GM21576 (cell line): ENCODE results near the gene NEXMIF.
"Not testable (repeated sequence)": the region's sequence is repeated elsewhere in the genome, so short reads cannot be mapped to it uniquely, and the experiment has no call there.

ENCODE experiments used
- ATAC-seq: cut with Tn5 transposase; IDR thresholded peaks from one replicate; pipeline ENCODE4 v1.9.1; 2021; ENCODE audit warnings: mild to moderate bottlenecking, moderate library complexity; ENCODE audit not compliant: unreplicated experiment

NEXMIF gene

DNA sequence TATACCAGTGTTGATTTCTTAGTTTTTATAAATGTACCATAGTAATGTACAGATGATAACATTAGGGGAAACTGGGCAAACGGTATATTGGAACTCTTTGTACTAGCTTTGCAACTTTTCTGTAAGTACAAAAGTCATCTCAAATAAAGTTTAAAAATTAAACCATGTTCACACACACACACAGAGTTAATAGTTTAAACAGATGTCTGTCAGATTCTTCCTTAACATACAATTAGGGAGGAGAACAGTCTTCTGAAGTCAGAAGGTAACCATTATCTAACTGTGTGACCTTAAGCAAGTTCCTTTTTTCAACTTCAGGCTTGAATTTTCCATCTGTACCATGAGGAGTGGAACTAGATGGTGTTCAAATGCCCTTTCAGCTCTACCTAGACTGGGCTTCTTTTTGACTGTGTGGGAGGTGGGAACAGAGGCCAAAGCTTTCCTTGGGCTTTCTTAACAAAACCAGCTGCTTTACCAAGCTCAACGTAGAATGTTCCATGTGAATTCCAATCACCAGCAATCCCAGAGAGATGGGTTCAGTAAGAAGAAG is 127.8 kb downstream of the NEXMIF start:
- ATAC-seq: no peak

DNA sequence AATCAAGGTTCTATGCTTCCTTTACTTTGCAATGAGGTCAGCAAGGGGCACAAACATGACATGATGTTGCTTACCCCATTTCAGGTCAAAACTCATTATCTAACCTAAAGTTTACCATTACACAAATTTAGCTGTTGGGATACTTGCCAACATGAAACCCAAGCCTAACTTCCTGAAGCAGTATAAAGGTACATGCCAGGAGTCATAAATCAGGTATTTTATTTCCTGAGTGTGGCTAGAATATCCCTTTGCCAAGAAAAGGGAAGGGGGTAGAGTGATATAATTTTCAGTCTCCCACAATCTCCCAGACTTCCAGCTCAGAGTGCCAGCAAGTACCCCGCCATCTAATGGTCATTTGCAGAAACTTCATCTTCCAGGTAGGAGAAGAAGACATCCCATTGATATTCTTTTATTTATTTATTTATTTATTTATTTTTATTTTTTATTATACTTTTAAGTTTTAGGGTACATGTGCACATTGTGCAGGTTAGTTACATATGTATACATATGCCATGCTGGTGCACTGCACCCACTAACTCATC is 136.6 kb downstream of the NEXMIF start:
- ATAC-seq: no peak

DNA sequence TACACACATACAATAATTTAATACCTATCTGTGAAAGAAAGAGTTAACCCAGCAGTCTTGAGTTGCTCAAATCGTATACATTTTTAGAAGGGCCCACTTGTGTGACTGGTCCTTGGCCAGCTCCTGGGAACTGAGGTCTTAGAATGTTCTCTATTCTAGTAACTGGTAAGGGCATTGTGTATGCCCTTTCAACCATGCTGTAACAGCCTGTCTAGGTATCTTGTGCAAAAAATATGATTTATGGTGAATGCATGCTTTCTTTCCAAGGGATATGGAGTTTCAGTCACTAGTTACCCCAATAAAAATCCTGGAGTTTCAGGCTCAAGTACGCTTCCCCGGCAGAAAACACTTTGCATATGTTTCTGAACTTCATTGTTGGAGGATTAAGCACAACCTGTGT is 140.6 kb downstream of the NEXMIF start:
- ATAC-seq: no peak

DNA sequence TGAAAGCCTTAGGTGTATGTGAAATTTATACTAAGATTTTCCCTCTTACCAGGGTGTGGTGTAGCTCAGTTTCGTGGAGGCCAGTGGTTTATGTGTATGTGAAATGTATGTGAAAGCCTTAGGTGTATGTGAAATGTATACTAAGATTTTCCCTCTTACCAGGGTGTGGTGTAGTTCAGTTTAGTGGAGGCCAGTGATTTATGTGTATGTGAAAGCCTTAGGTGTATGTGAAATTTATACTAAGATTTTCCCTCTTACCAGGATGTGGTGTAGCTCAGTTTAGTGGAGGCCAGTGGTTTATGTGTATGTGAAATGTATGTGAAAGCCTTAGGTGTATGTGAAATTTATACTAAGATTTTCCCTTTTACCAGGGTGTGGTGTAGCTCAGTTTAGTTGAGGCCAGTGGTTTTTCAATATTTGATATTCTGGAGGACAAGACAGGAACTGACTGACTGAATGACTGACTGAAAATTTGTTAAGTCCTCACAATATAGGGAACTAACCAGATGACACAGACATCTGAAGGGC is 143.7 kb downstream of the NEXMIF start:
- peak; percentile 47 for ATAC-seq

DNA sequence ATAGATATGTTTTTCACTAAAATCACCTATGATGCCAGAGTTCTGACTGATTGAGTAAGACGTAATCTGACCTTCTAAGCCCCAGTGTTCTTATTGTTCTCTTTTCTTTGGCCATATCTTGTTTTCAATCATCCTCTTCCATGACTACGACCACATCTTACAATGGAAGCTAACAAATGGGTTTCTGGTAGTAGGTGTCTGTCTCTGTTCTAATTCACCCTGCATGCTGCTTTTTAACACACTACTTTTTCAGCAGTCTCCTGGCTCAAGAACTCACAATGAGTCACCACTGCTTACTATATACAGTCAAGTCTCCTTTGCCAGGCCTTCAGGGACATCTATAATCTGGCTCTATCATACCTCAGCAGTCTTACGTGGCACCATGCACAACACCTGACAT is 146.1 kb downstream of the NEXMIF start:
- no peak for ATAC-seq

DNA sequence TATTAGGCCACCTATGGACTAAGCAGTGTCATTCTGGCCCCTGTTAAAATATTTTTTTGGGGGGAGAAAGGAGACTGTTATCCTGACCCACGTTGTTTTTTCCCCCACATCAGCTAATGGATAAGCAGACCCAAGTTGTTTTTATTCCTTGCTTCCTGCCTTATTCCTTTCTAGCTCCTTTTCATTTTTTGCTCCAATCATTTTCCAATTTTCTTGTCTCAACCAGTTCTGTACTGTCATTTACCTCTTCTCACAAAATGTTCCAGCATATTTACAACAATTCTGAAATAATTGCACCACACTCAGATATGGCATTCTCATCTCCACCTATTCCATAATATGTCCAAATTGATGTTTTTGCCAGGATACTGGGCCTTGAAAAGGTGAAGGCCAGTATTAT is 150.3 kb downstream of the NEXMIF start:
- no peak for ATAC-seq

DNA sequence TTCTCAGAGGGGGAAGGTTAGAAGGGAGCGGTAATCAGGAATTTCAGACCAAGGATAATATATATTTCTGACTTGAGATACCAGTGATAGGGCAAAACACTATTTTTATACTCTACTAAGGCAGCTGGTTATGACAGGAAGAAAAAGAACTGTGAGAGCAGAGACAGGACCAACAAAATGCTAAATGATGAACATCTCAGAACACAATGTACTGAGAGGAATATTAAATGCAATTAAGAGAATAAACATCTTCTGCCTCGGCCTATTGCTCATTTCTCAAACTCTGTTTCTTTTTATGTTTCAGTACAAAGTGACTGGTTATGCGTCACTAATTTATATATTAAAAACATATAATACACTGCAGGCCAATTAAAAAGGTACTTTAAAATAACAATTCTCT is 188.8 kb downstream of the NEXMIF start:
- no peak for ATAC-seq

DNA sequence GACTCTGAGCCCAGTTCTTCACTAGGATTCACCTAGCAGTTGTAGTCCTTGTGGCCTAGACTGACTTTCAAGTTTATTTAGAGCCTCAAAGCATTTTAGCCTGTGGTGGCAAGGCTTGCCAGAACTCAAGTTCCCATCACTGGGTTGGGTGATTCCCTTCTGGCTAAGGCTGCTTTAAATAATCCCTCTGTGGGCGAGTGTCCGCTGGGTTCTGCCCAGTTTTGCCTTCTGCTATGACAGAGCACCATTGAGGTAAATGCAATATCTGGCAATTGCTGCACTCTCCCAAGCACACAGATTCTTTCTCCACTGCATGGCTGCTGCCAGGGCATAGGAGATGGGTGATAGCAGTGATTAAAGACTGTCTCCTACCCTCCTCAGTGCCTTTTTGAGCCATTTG is 220.0 kb downstream of the NEXMIF start:
- ATAC-seq: no peak

DNA sequence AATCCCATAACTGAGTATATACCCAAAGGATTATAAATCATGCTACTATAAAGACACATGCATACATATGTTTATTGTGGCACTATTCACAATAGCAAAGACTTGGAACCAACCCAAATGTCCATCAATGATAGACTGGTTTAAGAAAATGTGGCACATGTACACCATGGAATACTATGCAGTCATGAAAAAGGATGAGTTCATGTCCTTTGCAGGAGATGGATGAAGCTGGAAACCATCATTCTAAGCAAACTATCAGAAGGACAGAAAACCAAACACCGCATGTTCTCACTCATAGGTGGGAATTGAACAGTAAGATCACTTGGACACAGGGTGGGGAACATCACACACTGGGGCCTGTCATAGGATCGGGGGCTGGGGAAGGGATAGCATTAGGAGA is 223.9 kb downstream of the NEXMIF start:
- not testable (repeated sequence) for ATAC-seq

DNA sequence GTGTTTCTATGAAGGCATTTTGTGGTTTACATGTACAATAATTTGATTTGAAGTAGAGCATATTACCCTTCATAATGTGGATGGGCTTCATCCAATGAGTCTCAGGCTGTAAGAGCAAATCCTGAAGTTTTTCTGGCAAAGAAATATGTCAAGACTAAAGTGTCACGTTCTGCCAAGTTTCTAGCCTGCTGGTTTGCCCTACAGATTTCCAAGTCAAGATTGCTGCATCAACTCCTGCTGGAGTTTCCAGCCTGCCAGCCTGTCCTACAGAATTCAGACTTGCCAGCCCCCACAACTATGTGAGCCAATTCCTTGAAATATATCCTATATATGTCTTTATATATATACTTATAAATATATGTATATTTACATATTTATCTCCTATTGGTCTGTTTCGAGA is 240.8 kb downstream of the NEXMIF start:
- no peak for ATAC-seq
